AG04450 (cell line): ENCODE measurements around the gene ZNHIT2. TPM values are rescaled to one million over a fixed set of nuclear protein-coding genes. Genes with fewer than 3 reads are reported as not detected.

Experiments used
- CTCF ChIA-PET: fragments of 300-600, 350-600 bp; formaldehyde crosslinking; extraction: SDS; loops from one replicate; lab custom pipeline; 2022; ENCODE audit warnings: antibody characterized with exemption, inconsistent platforms; lab: Charles Lee
- POLR2A ChIA-PET: fragments of 350-600 bp; formaldehyde crosslinking; extraction: SDS; loops from one replicate; lab custom pipeline; 2021; ENCODE audit warnings: antibody characterized with exemption, inconsistent platforms; lab: Yijun Ruan, JAX
- DNase-seq: peaks from one replicate; pipeline ENCODE4 v3.0.0-alpha.2; 2011; ENCODE audit warnings: low read depth, low spot score
- H3K27ac ChIP-seq: one replicate; pipeline ENCODE4 v1.5.1; 2012; ENCODE audit warnings: low read depth, low read length, control low read depth
- H3K27me3 ChIP-seq: one replicate; pipeline ENCODE4 v1.6.0; 2012; ENCODE audit warnings: low read length; ENCODE audit not compliant: control insufficient read depth, insufficient read depth
- H3K4me3 ChIP-seq: 2 replicates; pipeline ENCODE4 v1.5.1; 2011; ENCODE audit warnings: mild to moderate bottlenecking, low read depth, low read length, control low read depth
- H3K9me3 ChIP-seq: 2 replicates; pipeline ENCODE4 v1.5.1; 2012; ENCODE audit warnings: low read length; ENCODE audit not compliant: control insufficient read depth, insufficient read depth
- CTCF ChIP-seq: IDR thresholded peaks from 2 replicates; pipeline ENCODE4 v1.5.1; 2011; ENCODE audit warnings: low read depth, low read length, control low read depth, inconsistent platforms
- polyA plus RNA-seq: library from polyadenylated mRNA; depleted of rRNA; stranded (reverse); fragments of >200 nt; gene quantifications from 2 replicates; pipeline ENCODE4 v1.2.3, GENCODE V29; 2011

Gene ZNHIT2
- polyA plus RNA-seq, 1 experiment: 3.1 TPM

GRCh38 chr11:65078151-65078550, 39.4 kb downstream of the ZNHIT2 start:
- POLR2A ChIA-PET: no interaction called here
- H3K27ac ChIP-seq: no peak overlapping the region
- TF ChIP-seq CTCF: peak; percentile 57
- H3K27me3 ChIP-seq: no peaks in the 10 kb centered on the region
- no peak overlapping the region for H3K4me3 ChIP-seq
- CTCF ChIA-PET: no interaction called here
- no peak for DNase-seq
- H3K9me3 ChIP-seq: no peaks in the 10 kb centered on the region

GRCh38 chr11:65077451-65077850, 40.0 kb downstream of the ZNHIT2 start:
- ChIA-PET CTCF (interaction anchor here (0.9 kb wide), 1 partner anchor 19 kb away, joined by 3 read pairs; no protein-coding TSS in a partner anchor), POLR2A (no interaction called here)

GRCh38 chr11:65072631-65072966, 44.9 kb downstream of the ZNHIT2 start:
- Histone ChIP-seq H3K9me3 (no peaks in the 10 kb centered on the region), H3K27me3 (no peaks in the 10 kb centered on the region), H3K4me3 (no peak overlapping the region), H3K27ac (no peak overlapping the region)
- no peak for TF ChIP-seq CTCF
- POLR2A ChIA-PET: no interaction called here
- CTCF ChIA-PET: interaction anchor here (0.7 kb wide), 1 partner anchor 384 kb away, joined by 6 read pairs; no protein-coding TSS in a partner anchor
- DNase-seq: no peak

More at GRCh38 chr11:65077451-65077850, 40.0 kb downstream of the ZNHIT2 start:
- no peak for TF ChIP-seq CTCF
- Histone ChIP-seq H3K9me3 (no peaks in the 10 kb centered on the region), H3K27me3 (no peaks in the 10 kb centered on the region), H3K27ac (no peak overlapping the region), H3K4me3 (no peak overlapping the region)
- DNase-seq: no peak

- H3K27ac ChIP-seq: no peak overlapping the region
- POLR2A ChIA-PET: no interaction called here
- H3K9me3 ChIP-seq: no peaks in the 10 kb centered on the region
- no peak for TF ChIP-seq CTCF
- H3K27me3 ChIP-seq: no peaks in the 10 kb centered on the region
- no peak for DNase-seq
- CTCF ChIA-PET: no interaction called here
- H3K4me3 ChIP-seq: no peak overlapping the region
Observed at GRCh38 chr11:65071907-65072630, 45.4 kb downstream of the ZNHIT2 start.

GRCh38 chr11:65069217-65069616, 48.3 kb downstream of the ZNHIT2 start:
- CTCF ChIA-PET: no interaction called here

More at GRCh38 chr11:65069217-65069616, 48.3 kb downstream of the ZNHIT2 start:
- DNase-seq: no peak
- POLR2A ChIA-PET: no interaction called here
- Histone ChIP-seq H3K27ac (no peak overlapping the region), H3K9me3 (no peaks in the 10 kb centered on the region; the same call in 1 of the 2 replicates), H3K27me3 (no peaks in the 10 kb centered on the region), H3K4me3 (no peak overlapping the region)
- TF ChIP-seq CTCF: no peak
